ENCODE measurements around the gene UBE2F.

UBE2F gene, protein sequence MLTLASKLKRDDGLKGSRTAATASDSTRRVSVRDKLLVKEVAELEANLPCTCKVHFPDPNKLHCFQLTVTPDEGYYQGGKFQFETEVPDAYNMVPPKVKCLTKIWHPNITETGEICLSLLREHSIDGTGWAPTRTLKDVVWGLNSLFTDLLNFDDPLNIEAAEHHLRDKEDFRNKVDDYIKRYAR

DNA sequence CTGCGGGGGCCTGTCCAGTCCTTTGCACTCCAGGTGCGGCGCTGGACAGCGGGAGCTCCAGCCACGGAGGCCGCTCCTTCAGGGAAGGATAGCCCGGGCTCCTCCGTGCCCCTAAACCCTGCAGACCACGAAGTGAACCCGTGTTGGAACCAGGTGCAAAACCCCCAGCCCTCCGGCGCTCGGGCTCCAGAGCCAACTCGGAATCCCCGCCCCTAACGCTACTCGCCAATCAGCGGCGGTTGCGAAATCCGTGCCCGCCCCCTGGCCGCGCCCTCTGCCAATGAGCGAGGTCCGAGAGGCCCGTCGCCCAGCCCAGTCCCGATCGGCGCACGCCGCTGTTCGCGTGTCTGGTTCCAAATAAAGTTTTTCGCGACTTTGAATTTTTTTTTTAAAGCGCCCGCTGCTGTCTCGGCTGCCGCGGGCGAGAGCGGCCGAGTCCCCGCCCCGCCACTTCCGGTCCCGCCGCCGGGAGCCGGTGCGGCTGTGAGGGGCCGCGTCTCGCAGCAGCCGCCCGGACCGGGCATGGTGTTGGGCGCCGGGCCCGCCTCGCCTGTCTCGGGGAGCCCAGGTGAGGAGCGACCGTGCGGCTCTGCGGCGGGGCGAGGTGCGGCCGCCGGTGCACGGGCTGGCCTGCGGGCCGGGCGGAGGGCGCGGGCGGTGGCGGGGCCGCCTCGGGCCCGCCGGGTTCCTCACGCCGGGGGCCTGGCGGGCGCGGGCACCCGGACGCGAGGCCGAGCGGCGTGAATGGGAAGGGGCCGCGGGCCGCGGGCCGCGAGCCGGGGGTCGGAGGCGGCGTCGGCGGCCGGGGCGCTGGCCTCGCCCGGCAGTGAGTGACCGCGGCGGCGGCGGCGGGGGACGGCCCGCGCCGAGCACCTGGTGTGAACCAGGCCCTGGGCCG, at the start of gene UBE2F:
Gene UBE2F (plus strand): TSS at position 450 of the 898 bp plus-strand sequence. CDS start 6,094 bp downstream, outside the sequence.
- DNase-seq (ENCODE audit: low read depth, low spot score) = peak; percentile 73
- H3K27ac ChIP-seq = peak within 1 kb of the TSS; percentile 70

DNA sequence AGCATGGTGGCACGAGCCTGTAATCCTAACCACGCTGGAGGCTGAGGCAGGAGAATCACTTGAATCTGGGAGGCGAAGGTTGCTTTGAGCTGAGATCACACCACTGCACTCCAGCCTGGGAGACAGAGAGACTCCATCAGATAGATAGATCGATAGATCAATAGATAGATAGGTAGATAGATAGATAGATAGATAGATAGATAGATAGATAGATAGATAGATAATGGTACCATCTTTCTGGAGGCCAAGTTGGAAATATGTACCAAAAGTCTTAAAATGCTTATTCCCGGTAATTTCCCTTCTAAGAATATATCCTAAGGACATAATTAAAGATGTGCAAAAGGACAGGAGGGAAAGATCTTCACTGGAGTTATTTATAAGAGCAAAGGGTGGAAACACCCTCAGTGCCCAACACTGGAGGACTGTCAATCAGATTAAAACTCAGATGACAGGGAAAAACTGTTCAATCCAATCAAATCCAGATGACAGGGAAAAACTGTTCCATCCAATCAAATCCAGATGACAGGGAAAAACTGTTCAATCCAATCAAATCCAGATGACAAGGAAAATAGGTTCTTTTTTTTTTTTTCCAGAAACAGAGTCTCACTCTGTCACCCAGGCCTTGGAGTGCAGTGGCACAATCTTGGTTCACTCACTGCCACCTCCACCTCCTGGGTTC, 49.0 kb upstream of the UBE2F start:
- no peak overlapping the region for H3K27ac ChIP-seq
- DNase-seq (ENCODE audit: low read depth, low spot score) = no peak

DNA sequence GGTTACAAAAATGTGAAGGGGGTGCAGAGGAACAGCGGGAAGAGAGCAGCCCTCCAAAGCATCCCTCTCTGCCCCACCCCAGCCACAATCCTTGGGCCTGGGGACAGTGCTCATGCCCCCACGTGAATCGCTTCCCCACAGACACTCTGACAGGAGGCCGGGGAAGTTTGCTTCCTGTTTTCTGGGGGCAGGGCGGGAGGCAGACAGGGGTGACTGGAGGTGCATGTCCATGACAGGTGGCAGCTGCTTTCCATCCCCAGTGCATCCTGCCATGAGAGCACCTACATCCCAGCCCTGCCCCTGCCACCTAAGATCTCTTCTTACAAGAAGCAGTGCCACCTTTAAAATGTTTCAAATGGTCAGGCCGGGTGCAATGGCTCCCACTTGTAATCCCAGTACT, 47.2 kb upstream of the UBE2F start:
- no peak overlapping the region for H3K27ac ChIP-seq
- DNase-seq (ENCODE audit: low read depth, low spot score) = no peak

DNA sequence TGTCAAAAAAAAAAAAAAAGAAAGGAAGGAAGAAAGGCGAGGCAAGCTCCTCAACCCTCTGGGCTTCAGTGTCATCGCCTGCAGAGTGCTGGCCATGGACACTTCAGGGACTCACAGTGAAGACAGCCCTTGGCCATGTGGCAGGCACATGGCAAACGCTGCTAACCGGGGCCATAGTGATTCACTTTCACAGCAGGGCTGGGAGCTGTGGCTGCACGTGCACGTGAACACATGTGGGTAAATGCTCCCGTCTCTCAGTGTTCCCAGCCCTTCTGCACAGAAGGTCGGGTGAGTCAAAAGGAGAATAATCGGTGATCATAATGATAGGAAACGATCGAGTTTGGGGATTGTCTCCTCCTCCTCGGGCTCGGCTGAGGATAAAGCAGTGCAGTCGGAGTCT, 46.1 kb upstream of the UBE2F start:
- no peak for DNase-seq (ENCODE audit: low read depth, low spot score)
- no peak overlapping the region for H3K27ac ChIP-seq

DNA sequence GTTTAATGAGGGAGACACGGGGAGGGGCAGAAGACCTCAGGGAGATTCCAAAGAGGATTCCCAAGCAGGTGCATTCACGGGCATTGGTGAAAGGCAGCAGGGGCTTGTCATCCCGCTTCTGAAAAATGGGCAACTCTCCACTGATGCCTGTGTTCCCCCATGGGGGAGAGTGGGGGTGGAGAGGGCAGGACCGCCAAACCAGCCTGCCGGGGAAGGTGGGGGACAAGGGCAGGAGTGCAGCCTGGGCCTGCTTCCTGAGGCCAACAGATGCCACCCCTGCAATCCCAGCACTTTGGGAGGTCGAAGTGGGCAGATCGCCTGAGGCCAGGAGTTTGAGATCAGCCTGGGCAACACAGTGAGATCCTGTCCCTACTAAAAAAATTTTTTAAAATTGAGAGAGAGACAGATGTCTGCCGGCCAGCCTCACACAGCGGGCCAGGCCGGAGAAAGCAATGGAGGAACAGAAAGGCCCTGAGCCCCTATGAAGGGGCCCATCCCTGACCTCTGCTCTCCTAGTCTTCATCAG, 44.8 kb upstream of the UBE2F start:
- no peak for DNase-seq (ENCODE audit: low read depth, low spot score)
- no peak overlapping the region for H3K27ac ChIP-seq

DNA sequence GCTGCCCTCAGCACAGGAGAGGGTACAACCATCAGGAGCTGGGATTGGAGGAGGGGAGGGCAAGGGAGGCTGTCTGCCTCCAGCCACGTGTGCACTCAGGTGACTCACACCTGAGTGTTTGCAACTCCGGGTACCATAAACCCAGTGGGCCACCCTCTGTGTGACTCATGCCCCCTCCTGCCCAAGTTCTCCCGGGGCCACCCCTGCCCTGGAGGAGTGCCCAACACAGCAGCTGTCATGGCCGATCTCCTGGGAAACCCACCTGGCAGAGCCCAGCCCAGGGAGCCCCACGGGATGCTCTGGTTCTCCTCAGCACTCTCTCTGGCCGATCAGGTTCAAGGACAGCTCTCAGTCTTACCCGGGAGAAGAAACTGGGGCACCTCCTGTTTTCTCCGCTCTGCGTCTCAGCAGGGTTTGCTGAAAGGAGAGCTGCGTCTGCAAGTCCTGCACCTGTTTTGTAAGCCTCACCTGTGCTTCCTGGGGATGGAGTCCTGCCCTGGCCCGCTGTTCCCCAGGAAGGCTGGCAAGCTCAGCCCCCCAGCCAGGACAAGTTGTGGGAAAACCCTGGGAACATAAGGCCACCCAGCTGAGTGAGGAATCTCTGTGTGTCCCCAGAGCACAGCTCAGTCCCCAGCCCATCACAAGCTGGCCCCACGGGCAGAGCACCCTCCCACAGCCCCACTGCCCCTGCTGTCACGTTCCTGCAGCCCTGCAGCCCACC, 44.0 kb upstream of the UBE2F start:
- no peak overlapping the region for H3K27ac ChIP-seq

DNA sequence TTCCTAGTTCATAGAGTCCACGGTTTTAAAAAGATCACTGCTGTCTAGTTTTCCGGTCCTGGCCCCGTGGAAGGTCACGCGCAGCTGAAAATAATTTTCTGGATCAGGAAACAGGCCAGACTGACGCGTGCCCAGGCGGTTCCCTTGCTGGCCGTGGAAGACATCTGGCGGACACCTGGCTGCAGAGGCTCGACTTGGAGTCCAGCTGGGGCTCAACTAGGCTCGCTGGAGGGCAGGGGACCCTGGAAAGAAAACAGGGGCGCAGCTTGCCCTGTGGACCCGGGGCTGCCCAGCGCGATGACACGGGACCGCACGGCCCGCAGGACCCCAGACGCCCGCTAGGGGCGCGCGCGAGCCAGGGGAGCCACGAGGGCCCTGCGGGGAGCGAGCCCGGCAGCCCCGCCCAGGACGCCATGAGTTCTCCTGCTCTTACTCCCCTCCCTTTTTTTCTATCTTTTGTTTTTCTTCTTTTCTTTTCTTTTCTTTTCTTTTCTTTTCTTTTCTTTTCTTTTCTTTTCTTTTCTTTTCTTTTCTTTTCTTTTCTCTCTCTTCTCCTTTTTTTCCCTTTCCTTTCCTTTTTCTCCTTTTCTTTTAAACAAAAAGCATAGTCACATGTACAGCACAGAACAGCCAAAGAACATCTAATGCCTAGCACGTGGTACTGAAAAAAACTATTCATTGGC, 43.2 kb upstream of the UBE2F start:
- H3K27ac ChIP-seq = no peak overlapping the region
- no peak for DNase-seq (ENCODE audit: low read depth, low spot score)

More for the DNA sequence above, 44.0 kb upstream of the UBE2F start:
- DNase-seq (ENCODE audit: low read depth, low spot score) = peak; percentile 45

DNA sequence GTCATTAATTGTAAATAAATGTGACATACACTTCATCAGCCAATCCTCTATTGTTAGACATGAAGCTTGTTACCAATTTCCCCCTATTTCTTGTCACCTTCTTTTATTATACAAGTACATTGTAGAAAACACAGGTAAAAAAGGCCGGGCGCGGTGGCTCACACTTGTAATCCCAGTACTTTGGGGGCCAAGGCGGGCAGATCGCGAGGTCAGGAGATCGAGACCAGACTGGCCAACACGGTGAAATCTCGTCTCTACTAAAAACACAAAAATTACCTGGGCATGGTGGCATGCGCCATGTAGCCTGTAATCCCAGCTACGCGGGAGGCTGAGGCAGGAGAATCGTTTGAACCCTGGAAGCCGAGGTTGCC, 42.7 kb upstream of the UBE2F start:
- no peak for DNase-seq (ENCODE audit: low read depth, low spot score)
- H3K27ac ChIP-seq = no peak overlapping the region

DNA sequence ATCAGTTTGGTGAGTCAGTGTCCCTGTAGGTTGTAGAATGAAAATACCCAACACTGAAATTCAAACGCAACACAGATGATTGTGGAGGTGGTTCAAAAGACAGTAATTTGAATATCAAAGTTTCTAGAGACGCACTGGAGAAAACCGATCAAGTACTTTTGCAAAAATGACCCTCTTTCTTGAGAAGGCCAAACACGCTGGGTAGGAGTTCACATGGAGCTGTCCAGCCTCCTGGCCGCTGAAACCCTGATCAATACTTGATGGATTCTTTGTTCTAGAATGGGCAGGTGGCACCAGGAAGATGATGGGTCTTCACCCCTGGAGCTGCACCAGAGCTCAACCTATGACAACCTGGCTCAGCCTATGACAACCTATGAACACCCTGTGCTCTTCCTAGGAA, 39.7 kb upstream of the UBE2F start:
- no peak for DNase-seq (ENCODE audit: low read depth, low spot score)
- no peak overlapping the region for H3K27ac ChIP-seq

DNA sequence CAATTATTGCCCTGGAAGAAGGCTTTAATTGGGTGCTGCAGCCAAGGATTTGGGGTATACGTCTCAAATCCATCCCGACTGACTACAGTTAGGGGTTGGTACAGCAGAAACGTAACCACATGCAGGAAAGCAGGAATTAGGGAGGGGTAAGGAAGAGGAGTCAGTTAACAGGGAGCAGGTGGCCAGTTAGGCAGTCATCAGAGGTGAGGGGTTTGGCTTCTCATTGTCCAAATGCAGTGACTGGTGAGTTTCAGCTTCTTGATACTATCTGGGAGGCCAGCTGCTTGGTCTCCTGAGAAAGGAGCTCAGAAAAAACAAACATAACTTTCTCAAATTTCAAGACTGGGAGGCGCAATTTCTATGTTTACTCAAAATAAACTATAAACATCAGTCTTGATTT, 38.8 kb upstream of the UBE2F start:
- no peak for DNase-seq (ENCODE audit: low read depth, low spot score)
- no peak overlapping the region for H3K27ac ChIP-seq

DNA sequence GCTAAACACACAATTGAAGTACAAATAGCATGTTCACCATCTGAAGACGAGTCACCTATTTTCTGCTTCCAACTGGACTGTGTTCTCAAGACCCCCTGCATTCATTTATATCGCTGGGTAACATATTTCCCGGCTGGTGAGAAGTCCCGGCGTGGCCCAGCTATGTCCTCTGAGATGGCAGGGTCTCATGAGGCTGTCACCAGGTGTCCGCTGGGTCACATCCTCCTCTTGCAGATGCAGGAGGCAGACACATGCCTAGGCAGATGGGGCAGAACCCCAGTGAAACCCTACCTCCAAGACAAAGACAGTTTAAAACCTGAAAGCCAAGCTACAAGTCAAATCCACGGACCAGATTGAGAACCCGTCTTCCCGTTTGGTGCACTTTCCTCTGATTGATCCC, 36.8 kb upstream of the UBE2F start:
- no peak overlapping the region for H3K27ac ChIP-seq
- no peak for DNase-seq (ENCODE audit: low read depth, low spot score)

DNA sequence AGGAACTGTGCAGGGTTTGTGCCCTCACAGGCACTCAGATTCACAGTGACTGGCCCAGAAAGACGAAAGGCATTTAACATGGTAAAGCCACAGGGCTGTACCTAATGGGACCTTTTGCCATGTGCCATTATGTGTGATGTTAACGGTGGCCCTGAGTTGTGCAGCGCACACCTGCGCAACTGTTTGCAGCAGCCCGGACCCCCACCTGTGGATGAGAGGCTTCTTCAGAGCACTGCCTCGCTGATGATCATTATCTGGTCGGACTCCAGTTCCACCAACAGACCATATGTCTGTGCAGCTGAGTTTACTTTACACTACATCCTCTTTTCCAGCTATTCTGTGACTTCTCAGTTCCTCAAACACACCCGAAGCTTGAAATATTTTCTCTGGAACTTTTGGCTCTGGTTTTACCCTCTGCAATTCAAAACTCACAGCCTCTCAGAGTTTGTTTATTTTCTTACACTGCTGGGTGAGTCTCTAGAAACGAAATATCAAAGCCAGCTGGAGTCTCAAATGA, 35.6 kb upstream of the UBE2F start:
- no peak for DNase-seq (ENCODE audit: low read depth, low spot score)

DNA sequence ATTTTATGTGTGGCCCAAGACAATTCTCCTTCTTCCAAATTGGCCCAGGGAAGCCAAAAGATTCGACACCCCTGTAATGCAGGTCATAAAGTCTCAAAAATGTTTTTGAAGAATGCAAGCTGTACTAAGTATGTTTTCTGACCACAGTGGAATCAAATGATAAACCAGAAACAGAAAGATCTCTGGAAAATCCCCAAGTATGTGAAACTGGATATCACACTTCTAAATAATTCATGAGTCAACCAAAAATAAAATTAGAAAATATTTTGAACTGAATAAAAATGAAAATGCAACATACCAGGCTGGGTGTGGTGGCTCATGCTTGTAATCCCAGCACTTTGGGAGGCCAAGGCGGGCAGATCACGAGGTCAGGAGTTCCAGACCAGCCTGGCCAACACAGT, 34.1 kb upstream of the UBE2F start:
- H3K27ac ChIP-seq = no peak overlapping the region
- no peak for DNase-seq (ENCODE audit: low read depth, low spot score)

More for the DNA sequence above, 35.6 kb upstream of the UBE2F start:
- H3K27ac ChIP-seq = no peak overlapping the region

DNA sequence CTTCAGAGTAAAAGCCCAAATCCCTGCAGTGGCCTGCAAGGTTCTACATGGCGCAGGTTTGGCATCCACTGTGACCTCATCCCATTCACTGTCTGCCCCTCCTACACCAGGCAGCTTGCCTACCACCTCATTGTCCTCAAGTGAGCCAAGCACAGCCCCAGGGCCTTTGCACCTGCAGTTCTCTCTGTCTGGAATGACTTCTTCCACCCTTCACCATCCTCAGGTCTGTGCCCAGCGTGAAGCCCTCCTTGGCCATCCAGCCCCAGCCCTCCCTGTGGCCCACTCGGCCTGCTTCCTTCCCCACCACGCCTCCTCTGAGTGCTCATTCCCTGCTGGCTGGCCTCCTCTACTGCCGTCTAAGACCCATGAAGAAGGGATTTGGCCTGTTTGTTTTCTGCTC, 32.6 kb upstream of the UBE2F start:
- DNase-seq (ENCODE audit: low read depth, low spot score) = no peak
- H3K27ac ChIP-seq = no peak overlapping the region

DNA sequence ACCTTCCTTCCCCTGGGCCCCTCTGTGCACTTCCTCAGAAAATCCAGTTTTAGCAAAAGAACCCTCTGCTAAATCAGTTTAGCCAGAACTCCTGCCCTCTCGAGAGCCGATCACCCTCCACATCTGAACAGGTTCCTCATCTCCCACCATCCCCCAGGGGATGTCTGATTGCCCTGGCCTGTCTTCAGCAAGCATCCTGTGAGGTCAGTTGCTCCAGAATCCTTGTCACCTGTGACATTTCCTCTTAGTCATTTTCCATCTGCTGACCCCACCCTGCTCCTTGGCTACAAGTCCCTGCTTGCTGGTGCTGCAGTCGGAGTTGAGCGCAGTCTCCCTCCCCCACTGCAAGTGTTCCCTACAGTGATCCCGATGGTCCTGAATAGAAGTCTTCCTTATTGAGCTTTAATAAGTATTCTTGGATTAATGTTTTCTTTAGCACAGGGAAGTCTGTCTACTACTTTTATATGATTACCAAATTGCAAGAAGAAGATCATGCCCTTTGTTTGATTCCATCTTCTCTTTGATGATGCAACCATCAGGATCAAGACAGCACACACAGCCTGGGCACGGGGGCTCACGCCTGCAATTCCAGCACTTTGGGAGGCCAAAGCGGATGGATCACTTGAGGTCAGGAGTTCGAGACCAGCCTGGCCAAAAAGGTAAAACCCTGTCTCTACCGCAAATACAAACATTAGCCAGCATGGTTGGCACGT, 30.9 kb upstream of the UBE2F start:
- H3K27ac ChIP-seq = no peak overlapping the region
- DNase-seq (ENCODE audit: low read depth, low spot score) = peak; percentile 69

DNA sequence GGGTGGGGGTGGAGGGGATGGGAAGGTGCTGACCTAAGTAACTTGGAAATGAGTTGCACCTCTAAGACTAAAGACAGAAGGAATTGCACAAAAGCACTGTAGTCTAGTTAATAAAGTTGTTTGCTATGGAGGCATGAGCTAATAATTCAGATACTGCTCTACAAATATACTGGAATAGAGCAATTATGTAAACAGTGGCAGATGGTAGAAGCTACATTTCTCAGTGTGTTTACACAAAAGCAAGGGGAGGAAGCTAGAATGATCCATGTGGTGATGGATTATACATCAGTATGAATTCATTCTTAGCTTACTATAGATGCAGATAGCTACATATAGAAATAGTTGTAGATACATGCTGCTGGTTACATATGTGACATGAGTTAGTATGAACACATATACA, 27.6 kb upstream of the UBE2F start:
- DNase-seq (ENCODE audit: low read depth, low spot score) = no peak
- H3K27ac ChIP-seq = no peak overlapping the region

DNA sequence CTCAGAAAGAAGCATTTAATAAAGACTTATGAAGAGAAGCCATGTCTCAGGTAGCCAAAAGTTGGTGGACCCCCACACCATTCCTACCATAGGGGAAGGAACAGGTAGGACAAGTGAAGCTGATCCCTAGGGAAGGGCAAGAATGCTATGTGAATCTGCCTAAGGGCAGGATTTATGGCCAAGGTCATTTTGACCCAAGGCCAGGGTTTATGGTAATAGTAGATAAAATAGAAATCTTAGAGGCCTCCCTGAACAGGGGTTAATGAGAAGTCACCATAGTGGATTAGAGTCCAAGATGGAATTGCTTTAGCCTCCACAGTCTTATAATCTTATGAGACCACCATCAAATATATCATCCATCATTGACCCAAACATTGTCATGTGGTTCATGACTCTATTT, 26.0 kb upstream of the UBE2F start:
- no peak overlapping the region for H3K27ac ChIP-seq
- DNase-seq (ENCODE audit: low read depth, low spot score) = no peak

DNA sequence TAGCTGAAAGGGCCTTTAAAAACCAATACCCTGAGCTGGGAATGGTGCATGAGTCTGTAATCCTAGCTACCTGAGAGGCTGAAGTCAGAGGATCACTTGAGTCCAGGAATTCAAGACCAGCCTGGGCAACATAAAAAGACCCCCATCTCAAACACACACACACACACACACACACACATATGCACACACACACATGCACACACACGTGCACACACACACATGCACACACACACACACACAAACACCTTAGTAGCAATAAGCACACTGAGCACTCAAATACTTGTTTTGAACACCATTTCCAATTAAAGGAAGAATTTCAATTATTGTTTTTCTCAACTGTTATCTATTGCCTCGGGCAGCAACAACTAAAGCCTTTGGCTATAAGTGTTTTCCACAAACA, 25.6 kb upstream of the UBE2F start:
- DNase-seq (ENCODE audit: low read depth, low spot score) = no peak
- no peak overlapping the region for H3K27ac ChIP-seq

DNA sequence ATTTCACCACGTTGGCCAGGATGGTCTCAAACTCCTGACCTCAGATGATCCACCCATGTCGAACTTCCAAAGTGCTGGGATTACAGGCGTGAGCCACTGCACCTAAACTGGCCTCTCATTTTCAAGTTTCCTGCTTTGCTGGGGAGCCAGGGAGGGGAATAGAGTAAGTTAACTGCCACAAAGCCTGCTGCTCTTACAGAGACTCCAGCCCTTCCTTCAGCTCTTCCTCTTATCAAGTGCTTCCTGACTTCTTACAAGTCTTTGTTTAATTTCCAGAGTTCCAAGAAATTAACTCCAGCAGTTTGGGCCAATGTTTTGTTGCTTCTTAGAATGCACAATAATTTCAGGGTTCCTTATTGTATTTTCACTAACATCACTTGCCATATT, 24.3 kb upstream of the UBE2F start:
- no peak for DNase-seq (ENCODE audit: low read depth, low spot score)
- no peak overlapping the region for H3K27ac ChIP-seq
